DOHH2 (cell line): ENCODE measurements around the gene METTL17.

Experiments
- H3F3A ChIP-seq: fragments of 200-600 bp; sonication (generic), shearing (Covaris generic); 2 replicates; pipeline ENCODE4 v1.6.0; 2016; ENCODE audit warnings: antibody characterized with exemption, mild to moderate bottlenecking; ENCODE audit not compliant: control insufficient read depth, insufficient read depth
- H3K27ac ChIP-seq: fragments of 200-600 bp; sonication (generic); 2 replicates; pipeline ENCODE4 v1.5.1; 2014; ENCODE audit warnings: low read depth, mild to moderate bottlenecking, low read length, moderate library complexity
- H3K27me3 ChIP-seq: fragments of 200-600 bp; sonication (generic); 2 replicates; pipeline ENCODE4 v1.6.1; 2014; ENCODE audit warnings: mild to moderate bottlenecking, low read length, mixed read lengths; ENCODE audit not compliant: control insufficient read depth
- H3K36me3 ChIP-seq: fragments of 200-600 bp; sonication (generic); 2 replicates; pipeline ENCODE4 v1.6.1; 2014; ENCODE audit warnings: mild to moderate bottlenecking, low read length, moderate library complexity, mixed read lengths; ENCODE audit not compliant: control insufficient read depth
- H3K4me1 ChIP-seq: fragments of 200-600 bp; sonication (generic); 2 replicates; pipeline ENCODE4 v1.6.1; 2014; ENCODE audit warnings: mild to moderate bottlenecking, low read length, mixed read lengths; ENCODE audit not compliant: control insufficient read depth
- H3K4me2 ChIP-seq: fragments of 200-600 bp; sonication (generic); 2 replicates; pipeline ENCODE4 v1.6.0; 2014; ENCODE audit warnings: mild to moderate bottlenecking, low read length, moderate library complexity
- H3K4me3 ChIP-seq: fragments of 200-600 bp; sonication (generic); 2 replicates; pipeline ENCODE4 v1.5.1; 2014; ENCODE audit warnings: mild to moderate bottlenecking, low read length, mixed read lengths
- H3K79me2 ChIP-seq: fragments of 200-600 bp; sonication (generic); 2 replicates; pipeline ENCODE4 v1.6.1; 2014; ENCODE audit warnings: mild to moderate bottlenecking, low read length, mixed read lengths; ENCODE audit not compliant: control insufficient read depth
- H3K9me2 ChIP-seq: fragments of 200-600 bp; sonication (generic); replicated peaks from 2 replicates; pipeline ENCODE4 v1.6.1; 2014; ENCODE audit warnings: mild to moderate bottlenecking, low read length, mixed read lengths; ENCODE audit not compliant: control insufficient read depth
- H3K9me3 ChIP-seq: fragments of 200-600 bp; sonication (generic); 2 replicates; pipeline ENCODE4 v1.6.1; 2014; ENCODE audit warnings: antibody characterized with exemption, low read length, mixed read lengths; ENCODE audit not compliant: control insufficient read depth, insufficient read depth
- H4K20me1 ChIP-seq: fragments of 200-600 bp; sonication (generic); 2 replicates; pipeline ENCODE4 v1.6.0; 2014; ENCODE audit warnings: low read depth, mild to moderate bottlenecking, antibody characterized with exemption, low read length, moderate library complexity; ENCODE audit not compliant: control insufficient read depth, insufficient read depth
- EZH2phosphoT487 ChIP-seq: fragments of 200-600 bp; sonication (generic); IDR thresholded peaks from 2 replicates; pipeline ENCODE4 v1.6.1; 2017; ENCODE audit warnings: borderline replicate concordance, mild to moderate bottlenecking, antibody characterized with exemption, low read length, moderate library complexity, mixed read lengths
- TF ChIP-seq, protein P1 (sequence below): fragments of 200-600 bp; sonication (generic); IDR thresholded peaks from one replicate; pipeline ENCODE4 v1.5.1; 2014; ENCODE audit warnings: antibody characterized with exemption, mild to moderate bottlenecking, low read depth, low read length; ENCODE audit not compliant: poor library complexity, severe bottlenecking

Gene METTL17

DNA sequence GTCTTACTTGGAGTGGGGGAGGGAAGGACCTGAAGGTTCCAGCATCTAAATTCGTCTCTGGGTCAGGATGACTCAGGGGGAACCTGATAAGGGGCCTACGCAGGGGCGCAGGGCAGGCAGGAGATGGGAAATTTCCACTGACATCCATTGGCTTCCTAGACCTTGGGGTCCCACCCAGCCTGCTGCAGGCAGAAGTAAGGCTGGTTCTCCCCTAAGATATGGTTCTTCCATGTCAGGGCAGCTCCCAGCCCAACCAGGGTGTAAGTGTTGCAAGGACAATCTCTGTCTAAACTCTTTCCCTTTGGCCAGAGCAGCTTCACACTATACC lies 37.2 kb downstream of the METTL17 start:
- H3K36me3 ChIP-seq, result no peaks in the 10 kb centered on the region
- H3K27me3 ChIP-seq, result peaks cover 41% of the 10 kb centered on the region

DNA sequence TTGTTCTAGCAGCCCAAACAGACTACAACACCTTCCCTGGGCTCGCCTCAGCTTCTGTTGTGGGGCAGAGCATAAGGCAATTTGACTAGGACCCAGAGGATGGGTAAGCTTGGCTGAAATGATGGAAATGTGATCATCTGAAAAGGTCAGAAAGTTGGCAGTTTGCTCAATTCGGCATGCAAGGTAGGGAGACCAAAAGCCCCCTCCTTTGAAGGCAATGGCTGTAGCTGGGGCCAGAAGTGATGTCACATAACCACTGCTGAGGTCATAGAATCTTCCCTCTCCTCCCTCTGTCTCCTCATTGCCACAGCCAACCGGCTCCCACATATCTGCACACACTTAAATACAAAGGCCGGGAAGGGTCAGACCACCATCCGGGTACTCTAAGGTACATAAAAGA lies 40.1 kb downstream of the METTL17 start, which contains the start of gene TPPP2:
TSS of gene TPPP2 (plus strand) at position 301 of the 400 bp plus-strand sequence. CDS start 365 bp downstream, outside the sequence.
- no peaks in the 10 kb centered on the region for H4K20me1 ChIP-seq

More for the DNA sequence above, 37.2 kb downstream of the METTL17 start:
- Histone ChIP-seq H4K20me1 (no peaks in the 10 kb centered on the region), H3K9me3 (no peaks in the 10 kb centered on the region), H3K9me2 (no peaks in the 10 kb centered on the region), H3K79me2 (no peaks in the 10 kb centered on the region), H3K27ac (no peak overlapping the region), H3K4me3 (no peak overlapping the region), H3K4me2 (no peak overlapping the region), H3K4me1 (no peaks in the 10 kb centered on the region), H3F3A (no peaks in the 10 kb centered on the region)
- no peak for TF ChIP-seq EZH2phosphoT487
- TF ChIP-seq, protein P1, sequence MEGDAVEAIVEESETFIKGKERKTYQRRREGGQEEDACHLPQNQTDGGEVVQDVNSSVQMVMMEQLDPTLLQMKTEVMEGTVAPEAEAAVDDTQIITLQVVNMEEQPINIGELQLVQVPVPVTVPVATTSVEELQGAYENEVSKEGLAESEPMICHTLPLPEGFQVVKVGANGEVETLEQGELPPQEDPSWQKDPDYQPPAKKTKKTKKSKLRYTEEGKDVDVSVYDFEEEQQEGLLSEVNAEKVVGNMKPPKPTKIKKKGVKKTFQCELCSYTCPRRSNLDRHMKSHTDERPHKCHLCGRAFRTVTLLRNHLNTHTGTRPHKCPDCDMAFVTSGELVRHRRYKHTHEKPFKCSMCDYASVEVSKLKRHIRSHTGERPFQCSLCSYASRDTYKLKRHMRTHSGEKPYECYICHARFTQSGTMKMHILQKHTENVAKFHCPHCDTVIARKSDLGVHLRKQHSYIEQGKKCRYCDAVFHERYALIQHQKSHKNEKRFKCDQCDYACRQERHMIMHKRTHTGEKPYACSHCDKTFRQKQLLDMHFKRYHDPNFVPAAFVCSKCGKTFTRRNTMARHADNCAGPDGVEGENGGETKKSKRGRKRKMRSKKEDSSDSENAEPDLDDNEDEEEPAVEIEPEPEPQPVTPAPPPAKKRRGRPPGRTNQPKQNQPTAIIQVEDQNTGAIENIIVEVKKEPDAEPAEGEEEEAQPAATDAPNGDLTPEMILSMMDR, result no peak

DNA sequence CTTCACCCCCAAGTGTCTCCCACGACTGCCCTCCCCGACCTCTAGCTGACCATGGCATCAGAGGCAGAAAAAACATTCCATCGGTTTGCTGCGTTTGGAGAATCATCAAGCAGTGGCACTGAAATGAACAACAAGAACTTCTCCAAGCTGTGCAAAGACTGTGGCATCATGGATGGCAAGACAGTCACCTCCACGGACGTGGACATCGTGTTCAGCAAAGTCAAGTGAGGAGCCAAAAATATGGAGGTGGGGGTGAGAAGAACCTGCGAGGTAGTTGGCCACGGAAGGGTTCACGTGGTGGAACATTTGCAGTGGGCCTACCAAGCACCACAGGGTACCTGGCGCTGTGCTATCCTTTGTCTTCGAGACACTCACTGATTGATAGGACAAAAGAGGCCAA lies 40.8 kb downstream of the METTL17 start:
- Histone ChIP-seq H3K27ac (no peak overlapping the region), H3K27me3 (peaks cover 25% of the 10 kb centered on the region), H3F3A (no peaks in the 10 kb centered on the region), H4K20me1 (no peaks in the 10 kb centered on the region), H3K4me1 (no peaks in the 10 kb centered on the region), H3K36me3 (no peaks in the 10 kb centered on the region), H3K4me2 (no peak overlapping the region), H3K9me2 (no peaks in the 10 kb centered on the region), H3K79me2 (no peaks in the 10 kb centered on the region), H3K9me3 (no peaks in the 10 kb centered on the region), H3K4me3 (no peak overlapping the region)
- TF ChIP-seq EZH2phosphoT487, result no peak
- TF ChIP-seq, protein P1, result no peak

More for the DNA sequence above, 40.1 kb downstream of the METTL17 start, which contains the start of gene TPPP2:
- no peak within 1 kb of the TSS for H3K4me3 ChIP-seq
- no peaks in the 10 kb centered on the region for H3K9me3 ChIP-seq
- no peaks in the 10 kb centered on the region for H3K36me3 ChIP-seq
- no peak for TF ChIP-seq EZH2phosphoT487
- TF ChIP-seq, protein P1, result no peak
- no peaks in the 10 kb centered on the region for H3K4me1 ChIP-seq
- no peaks in the 10 kb centered on the region for H3F3A ChIP-seq
- H3K27ac ChIP-seq, result no peak within 1 kb of the TSS
- no peaks in the 10 kb centered on the region for H3K9me2 ChIP-seq
- H3K4me2 ChIP-seq, result no peak within 1 kb of the TSS
- H3K27me3 ChIP-seq, result peaks cover 27% of the 10 kb centered on the region
- no peaks in the 10 kb centered on the region for H3K79me2 ChIP-seq
